GM23248 (cell line): ENCODE measurements around the gene CASS4. TPM values are rescaled to one million over a fixed set of nuclear protein-coding genes. Genes with fewer than 3 reads are reported as not detected.
"Not testable (repeated sequence)": the region's sequence is repeated elsewhere in the genome, so short reads cannot be mapped to it uniquely, and the experiment has no call there.

ENCODE experiments used
- DNase-seq: peaks from one replicate; pipeline ENCODE4 v3.0.0-alpha.2; 2015
- H2AFZ ChIP-seq: fragments of 200-600 bp; sonication (generic); 2 replicates; pipeline ENCODE4 v1.6.1; 2016; ENCODE audit warnings: antibody characterized with exemption
- H3F3A ChIP-seq: fragments of 200-600 bp; sonication (generic); 2 replicates; pipeline ENCODE4 v1.6.1; 2016; ENCODE audit warnings: mild to moderate bottlenecking, antibody characterized with exemption, mixed run types; ENCODE audit not compliant: insufficient read depth
- H3K27ac ChIP-seq: fragments of 200-600 bp; sonication (generic); 2 replicates; pipeline ENCODE4 v1.5.1; 2016; ENCODE audit warnings: mild to moderate bottlenecking
- H3K27me3 ChIP-seq: fragments of 200-600 bp; sonication (generic); replicated peaks from 2 replicates; pipeline ENCODE4 v1.6.1; 2016; ENCODE audit warnings: mild to moderate bottlenecking; ENCODE audit not compliant: insufficient read depth
- H3K36me3 ChIP-seq: fragments of 200-600 bp; sonication (generic); 2 replicates; pipeline ENCODE4 v1.6.1; 2016; ENCODE audit warnings: low read depth, mild to moderate bottlenecking
- H3K4me1 ChIP-seq: fragments of 200-600 bp; sonication (generic); 2 replicates; pipeline ENCODE4 v1.6.1; 2016; ENCODE audit warnings: mild to moderate bottlenecking; ENCODE audit not compliant: insufficient read depth
- H3K4me2 ChIP-seq: fragments of 200-600 bp; sonication (generic); one replicate; pipeline ENCODE4 v1.6.1; 2016; ENCODE audit warnings: mild to moderate bottlenecking; ENCODE audit not compliant: unreplicated experiment
- H3K4me3 ChIP-seq: fragments of 200-600 bp; sonication (generic); 2 replicates; pipeline ENCODE4 v1.5.1; 2016; ENCODE audit warnings: mild to moderate bottlenecking
- H3K79me2 ChIP-seq: fragments of 200-600 bp; sonication (generic); 2 replicates; pipeline ENCODE4 v1.6.1; 2016; ENCODE audit warnings: mild to moderate bottlenecking; ENCODE audit not compliant: insufficient read depth
- H3K9ac ChIP-seq: fragments of 200-600 bp; sonication (generic); 2 replicates; pipeline ENCODE4 v1.6.1; 2016; ENCODE audit warnings: mild to moderate bottlenecking
- H3K9me2 ChIP-seq: fragments of 200-600 bp; sonication (generic); 2 replicates; pipeline ENCODE4 v1.6.1; 2016; ENCODE audit warnings: mixed run types, mild to moderate bottlenecking, moderate library complexity; ENCODE audit not compliant: insufficient read depth
- H3K9me3 ChIP-seq: fragments of 200-600 bp; sonication (generic); one replicate; pipeline ENCODE4 v1.6.1; 2017; ENCODE audit warnings: low read depth
- H4K20me1 ChIP-seq: fragments of 200-600 bp; sonication (generic); 2 replicates; pipeline ENCODE4 v1.6.0; 2016; ENCODE audit not compliant: insufficient read depth
- EZH2 ChIP-seq: fragments of 200-600 bp; sonication (generic); IDR thresholded peaks from 2 replicates; pipeline ENCODE4 v1.6.1; 2018; ENCODE audit warnings: antibody characterized with exemption, mild to moderate bottlenecking; ENCODE audit not compliant: insufficient read depth, poor library complexity, severe bottlenecking
- EZH2phosphoT487 ChIP-seq: fragments of 200-600 bp; sonication (generic); IDR thresholded peaks from 2 replicates; pipeline ENCODE4 v1.6.1; 2018; ENCODE audit warnings: antibody characterized with exemption, moderate library complexity, mild to moderate bottlenecking, low read depth; ENCODE audit not compliant: insufficient read depth
- WGBS, 2 experiments: methylation state at CpG; one replicate each; pipeline ENCODE4 v1.1.6; 2015 to 2017; ENCODE audit warnings: low lambda C conversion rate in 2 of 2, low coverage in 1 of 2; ENCODE audit errors: missing lambda C conversion rate in 2 of 2; 5-methylcytosine and 5-hydroxymethylcytosine counted together
- in situ Hi-C: fragments of 300-500 bp; cut with MboI; formaldehyde crosslinking; loops from 2 replicates; pipeline ENCODE4 v1.15.0; 2020
- polyA plus RNA-seq: library from polyadenylated mRNA; unstranded; fragments of >200 nt; fragmentation: Nextera tagmentation; extraction: Ambion mirVana; gene quantifications from 2 replicates; pipeline ENCODE4 v1.2.1, GENCODE V29; 2016
- total RNA-seq: library from RNA; depleted of rRNA; stranded (reverse); fragments of >200 nt; shearing (Covaris generic); gene quantifications from 2 replicates; pipeline ENCODE4 v1.2.3, GENCODE V29; 2014

Gene CASS4
- total and polyA plus RNA-seq, 2 experiments from 2014 or later, result 10.4 to 19.2 TPM

DNA sequence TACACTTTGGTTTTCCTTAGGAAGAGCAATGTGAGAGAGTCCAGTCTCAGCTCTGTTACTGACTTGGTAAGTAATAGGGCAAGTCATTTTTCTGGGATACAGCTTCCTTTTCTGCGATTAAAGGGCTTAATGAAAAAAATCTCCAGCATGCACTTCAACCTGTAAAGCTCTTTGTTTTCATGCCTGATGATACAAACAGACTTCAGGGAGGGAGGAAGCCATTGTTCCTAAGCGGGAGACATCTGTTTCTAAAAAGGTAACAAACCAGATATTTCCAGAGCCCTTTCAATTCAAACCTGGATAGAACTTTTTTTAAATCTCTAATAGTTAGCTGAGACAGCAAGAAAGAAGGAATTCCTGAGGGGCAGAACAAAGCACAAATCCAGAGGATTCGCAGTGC, 5.2 kb upstream of the CASS4 start:
- Histone ChIP-seq H3K9me2 (no peaks in the 10 kb centered on the region), H3K27ac (no peak overlapping the region), H3F3A (peaks cover 29% of the 10 kb centered on the region), H3K4me2 (no peak overlapping the region), H3K79me2 (peaks cover 40% of the 10 kb centered on the region), H3K4me3 (no peak overlapping the region), H4K20me1 (no peaks in the 10 kb centered on the region), H3K36me3 (peaks cover 48% of the 10 kb centered on the region), H2AFZ (no peak overlapping the region), H3K27me3 (no peaks in the 10 kb centered on the region), H3K9me3 (no peaks in the 10 kb centered on the region), H3K4me1 (peaks cover 6% of the 10 kb centered on the region; the same call in 1 of the 2 replicates), H3K9ac (no peak overlapping the region)
- in situ Hi-C loops, result no loop called here
- no peak for DNase-seq
- TF ChIP-seq EZH2 (no peak), EZH2phosphoT487 (no peak)
- 93 to 96% methylated on average over 3 of the region's 3 CpGs for WGBS, 2 experiments

DNA sequence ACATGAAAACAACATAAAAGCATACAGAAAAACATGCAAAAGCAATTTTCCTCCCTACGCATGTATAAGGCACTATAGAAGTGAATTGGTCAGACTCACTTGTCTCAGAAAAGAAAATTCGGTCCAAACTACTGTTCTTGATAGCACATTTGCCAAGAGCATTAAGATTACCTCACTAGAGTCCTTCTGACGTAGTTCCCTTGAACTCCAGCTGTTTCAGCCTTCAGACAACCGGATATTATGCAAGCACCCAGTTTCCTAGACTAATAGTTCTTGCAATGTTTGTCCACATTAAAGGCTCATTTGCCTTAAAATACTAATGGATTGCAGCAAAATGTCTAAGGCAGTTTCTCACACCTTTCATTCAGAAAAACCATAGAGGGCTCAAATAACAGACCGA, 2.5 kb upstream of the CASS4 start:
- Histone ChIP-seq H3K9me2 (no peaks in the 10 kb centered on the region), H3K4me3 (no peak overlapping the region), H3K9ac (no peak overlapping the region), H3F3A (peaks cover 34% of the 10 kb centered on the region), H4K20me1 (no peaks in the 10 kb centered on the region), H3K36me3 (peaks cover 33% of the 10 kb centered on the region), H3K79me2 (peaks cover 50% of the 10 kb centered on the region), H3K27ac (0 out of 2 replicates have a peak overlapping the region, but pooled peaks have one; percentile 1), H3K4me2 (no peak overlapping the region), H2AFZ (no peak overlapping the region), H3K4me1 (peaks cover 32% of the 10 kb centered on the region), H3K27me3 (no peaks in the 10 kb centered on the region), H3K9me3 (no peaks in the 10 kb centered on the region)
- WGBS, 2 experiments, result 87 to 93% methylated on average over 5 of the region's 5 CpGs
- peak; percentile 26 for DNase-seq
- in situ Hi-C loops, result no loop called here
- TF ChIP-seq EZH2phosphoT487 (no peak), EZH2 (no peak)

GRCh38 chr20:56409956-56410355, 2.1 kb upstream of the CASS4 start:
- in situ Hi-C loops, result no loop called here
- no peak overlapping the region for H3K4me2 ChIP-seq
- H3K27ac ChIP-seq, result 0 out of 2 replicates have a peak overlapping the region, but pooled peaks have one; percentile 1

DNA sequence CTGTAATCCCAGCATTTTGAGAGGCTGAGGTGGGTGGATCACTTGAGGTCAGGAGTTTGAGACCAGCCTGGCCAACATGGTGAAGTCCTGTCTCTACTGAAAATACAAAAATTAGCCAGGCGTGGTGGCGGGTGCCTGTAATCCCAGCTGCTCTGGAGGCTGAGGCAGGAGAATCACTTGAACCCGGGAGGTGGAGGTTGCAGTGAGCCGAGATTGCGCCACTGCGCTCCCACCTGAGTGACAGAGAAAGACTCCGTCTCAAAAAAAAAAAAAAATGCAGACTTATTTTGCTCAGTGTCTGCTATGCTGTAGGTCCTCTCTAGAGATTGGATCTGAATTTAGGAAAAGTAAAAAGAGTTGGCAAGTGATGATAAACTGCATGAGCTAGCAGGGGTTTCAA, 773 bp upstream of the CASS4 start:
- H3K9ac ChIP-seq, DNase-seq, H3K27me3 ChIP-seq, H3K9me3 ChIP-seq, H3K4me3 ChIP-seq, H3K9me2 ChIP-seq, H4K20me1 ChIP-seq, in situ Hi-C loops: not testable (repeated sequence)
- peaks cover 47% of the 10 kb centered on the region for H3K4me1 ChIP-seq
- peaks cover 45% of the 10 kb centered on the region for H3F3A ChIP-seq
- WGBS, 2 experiments, result 98 to 100% methylated on average over 5 to 7 of the region's 7 CpGs
- H3K79me2 ChIP-seq, result peaks cover 46% of the 10 kb centered on the region
- H3K27ac ChIP-seq, result peak overlapping the region; percentile 88
- H3K36me3 ChIP-seq, result peaks cover 17% of the 10 kb centered on the region
- peak overlapping the region; percentile 57 for H3K4me2 ChIP-seq
- peak overlapping the region; percentile 67; the same call in 1 of the 2 replicates for H2AFZ ChIP-seq

More at GRCh38 chr20:56409956-56410355, 2.1 kb upstream of the CASS4 start:
- H3K27me3 ChIP-seq, result no peaks in the 10 kb centered on the region
- peaks cover 30% of the 10 kb centered on the region for H3K36me3 ChIP-seq
- no peaks in the 10 kb centered on the region for H3K9me2 ChIP-seq
- H3K79me2 ChIP-seq, result peaks cover 48% of the 10 kb centered on the region
- no peaks in the 10 kb centered on the region for H3K9me3 ChIP-seq
- peaks cover 36% of the 10 kb centered on the region for H3K4me1 ChIP-seq
- no peak overlapping the region for H2AFZ ChIP-seq
- H3K9ac ChIP-seq, result no peak overlapping the region
- peaks cover 37% of the 10 kb centered on the region for H3F3A ChIP-seq
- DNase-seq, result no peak
- no peak for TF ChIP-seq EZH2phosphoT487
- no peaks in the 10 kb centered on the region for H4K20me1 ChIP-seq
- H3K4me3 ChIP-seq, result no peak overlapping the region
- 58 to 73% methylated on average over 1 of the region's 1 CpG for WGBS, 2 experiments

DNA sequence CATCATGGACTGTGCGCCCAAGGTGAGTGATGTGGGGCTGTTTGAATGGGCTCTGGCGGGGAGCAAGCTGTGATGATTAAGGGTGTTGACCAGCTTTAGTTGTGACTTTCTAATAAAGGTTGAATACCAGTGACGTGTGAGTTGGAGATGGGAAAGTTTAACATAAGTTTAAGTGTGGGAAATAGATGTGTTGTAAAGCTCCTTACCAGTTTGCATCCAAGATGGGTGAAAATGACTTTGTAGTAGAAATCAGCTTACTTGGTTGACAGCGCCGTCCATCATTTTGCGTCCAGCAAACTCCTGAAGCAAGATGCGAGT, 372 bp downstream of the CASS4 start:
- H3K27ac ChIP-seq, result peak overlapping the region; percentile 88
- H3K9me2 ChIP-seq, result no peaks in the 10 kb centered on the region
- no peak for TF ChIP-seq EZH2phosphoT487
- no peak for TF ChIP-seq EZH2
- peak overlapping the region; percentile 57 for H3K4me2 ChIP-seq
- H2AFZ ChIP-seq, result peak overlapping the region; percentile 67
- H3K36me3 ChIP-seq, result peaks cover 6% of the 10 kb centered on the region; the same call in 1 of the 2 replicates
- H3K9ac ChIP-seq, result peak overlapping the region; percentile 59
- H3K79me2 ChIP-seq, result peaks cover 46% of the 10 kb centered on the region
- peaks cover 57% of the 10 kb centered on the region for H3F3A ChIP-seq
- no peak for DNase-seq
- H3K4me3 ChIP-seq, result peak overlapping the region; percentile 59
- H4K20me1 ChIP-seq, result no peaks in the 10 kb centered on the region
- no peaks in the 10 kb centered on the region for H3K9me3 ChIP-seq
- peaks cover 52% of the 10 kb centered on the region for H3K4me1 ChIP-seq
- WGBS, 2 experiments, result 76 to 81% methylated on average over 7 of the region's 7 CpGs
- no peaks in the 10 kb centered on the region for H3K27me3 ChIP-seq
- in situ Hi-C loops, result no loop called here
